Measurements from ENCODE around the gene ACAA1. TPM values are rescaled to one million over a fixed set of nuclear protein-coding genes. Genes with fewer than 3 reads are reported as not detected.

Gene ACAA1
- total and polyA plus RNA-seq, 2 experiments from 2014 or later: 141 to 250 TPM

- no peak for DNase-seq (ENCODE audit: low spot score)
- Histone ChIP-seq H3K9me2 (replicated peaks; ENCODE audit: insufficient read depth) (no peaks in the 10 kb centered on the region), H2AFZ (no peak overlapping the region), H3K27me3 (no peaks in the 10 kb centered on the region), H3K36me3 (replicated peaks; ENCODE audit: insufficient read depth, low read depth) (no peaks in the 10 kb centered on the region), H3K27ac (no peak overlapping the region), H4K20me1 (ENCODE audit: insufficient read depth, poor library complexity, severe bottlenecking) (no peaks in the 10 kb centered on the region), H3K9me3 (ENCODE audit: low read depth) (no peaks in the 10 kb centered on the region), H3K4me2 (no peak overlapping the region), H3K4me1 (ENCODE audit: insufficient read depth) (no peaks in the 10 kb centered on the region), H3K79me2 (no peaks in the 10 kb centered on the region), H3K4me3 (no peak overlapping the region)
- WGBS (ENCODE audit: low lambda C conversion rate, missing lambda C conversion rate): 90% methylated on average over 11 of the region's 11 CpGs
- TF ChIP-seq EZH2phosphoT487 (IDR thresholded peaks at IDR 0.05; ENCODE audit: low read depth, severe bottlenecking, unreplicated experiment): no peak
Observed at GRCh38 chr3:38108649-38109579, 28.0 kb downstream of the ACAA1 start.

GRCh38 chr3:38107911-38108648 is 28.8 kb downstream of the ACAA1 start:
- H4K20me1 ChIP-seq (ENCODE audit: insufficient read depth, poor library complexity, severe bottlenecking): no peaks in the 10 kb centered on the region
- no peaks in the 10 kb centered on the region for H3K9me3 ChIP-seq (ENCODE audit: low read depth)
- no peak overlapping the region for H2AFZ ChIP-seq
- H3K4me2 ChIP-seq: no peak overlapping the region
- WGBS (ENCODE audit: low lambda C conversion rate, missing lambda C conversion rate): 88% methylated on average over 7 of the region's 7 CpGs
- H3K36me3 ChIP-seq (replicated peaks; ENCODE audit: insufficient read depth, low read depth): no peaks in the 10 kb centered on the region
- no peak for TF ChIP-seq EZH2 (IDR thresholded peaks at IDR 0.05; ENCODE audit: borderline replicate concordance)
- no peak for TF ChIP-seq EZH2phosphoT487 (IDR thresholded peaks at IDR 0.05; ENCODE audit: low read depth, severe bottlenecking, unreplicated experiment)
- no peak for TF ChIP-seq CTCF (IDR thresholded peaks at IDR 0.05; ENCODE audit: poor library complexity)
- no peaks in the 10 kb centered on the region for H3K79me2 ChIP-seq
- H3K9me2 ChIP-seq (replicated peaks; ENCODE audit: insufficient read depth): no peaks in the 10 kb centered on the region
- H3K4me1 ChIP-seq (ENCODE audit: insufficient read depth): no peaks in the 10 kb centered on the region
- no peak for DNase-seq (ENCODE audit: low spot score)
- no peak overlapping the region for H3K4me3 ChIP-seq
- H3K27me3 ChIP-seq: no peaks in the 10 kb centered on the region
- H3K27ac ChIP-seq: no peak overlapping the region

- H3K27ac ChIP-seq: no peak overlapping the region
- no peaks in the 10 kb centered on the region for H3K79me2 ChIP-seq
- H2AFZ ChIP-seq: no peak overlapping the region
- TF ChIP-seq EZH2phosphoT487 (IDR thresholded peaks at IDR 0.05; ENCODE audit: low read depth, severe bottlenecking, unreplicated experiment) (no peak), CTCF (IDR thresholded peaks at IDR 0.05; ENCODE audit: poor library complexity) (no peak), EZH2 (IDR thresholded peaks at IDR 0.05; ENCODE audit: borderline replicate concordance) (no peak)
- no peaks in the 10 kb centered on the region for H3K4me1 ChIP-seq (ENCODE audit: insufficient read depth)
- H4K20me1 ChIP-seq (ENCODE audit: insufficient read depth, poor library complexity, severe bottlenecking): no peaks in the 10 kb centered on the region
- DNase-seq (ENCODE audit: low spot score): no peak
- H3K9me2 ChIP-seq (replicated peaks; ENCODE audit: insufficient read depth): no peaks in the 10 kb centered on the region
- H3K27me3 ChIP-seq: no peaks in the 10 kb centered on the region
- H3K4me3 ChIP-seq: no peak overlapping the region
- no peak overlapping the region for H3K4me2 ChIP-seq
- no peaks in the 10 kb centered on the region for H3K36me3 ChIP-seq (replicated peaks; ENCODE audit: insufficient read depth, low read depth)
- 75% methylated on average over 1 of the region's 1 CpG for WGBS (ENCODE audit: low lambda C conversion rate, missing lambda C conversion rate)
- H3K9me3 ChIP-seq (ENCODE audit: low read depth): no peaks in the 10 kb centered on the region
Observed at GRCh38 chr3:38105525-38105924, 31.4 kb downstream of the ACAA1 start.

GRCh38 chr3:38102444-38102814 is 34.5 kb downstream of the ACAA1 start:
- Histone ChIP-seq H3K9me3 (ENCODE audit: low read depth) (no peaks in the 10 kb centered on the region), H3K79me2 (no peaks in the 10 kb centered on the region), H3K4me2 (no peak overlapping the region), H3K27ac (no peak overlapping the region), H3K27me3 (no peaks in the 10 kb centered on the region), H3K9me2 (replicated peaks; ENCODE audit: insufficient read depth) (no peaks in the 10 kb centered on the region), H4K20me1 (ENCODE audit: insufficient read depth, poor library complexity, severe bottlenecking) (no peaks in the 10 kb centered on the region), H3K4me3 (no peak overlapping the region), H3K4me1 (ENCODE audit: insufficient read depth) (no peaks in the 10 kb centered on the region), H2AFZ (no peak overlapping the region), H3K36me3 (replicated peaks; ENCODE audit: insufficient read depth, low read depth) (no peaks in the 10 kb centered on the region)
- 78% methylated on average over 1 of the region's 1 CpG for WGBS (ENCODE audit: low lambda C conversion rate, missing lambda C conversion rate)
- DNase-seq (ENCODE audit: low spot score): no peak
- no peak for TF ChIP-seq EZH2 (IDR thresholded peaks at IDR 0.05; ENCODE audit: borderline replicate concordance)
- TF ChIP-seq CTCF (IDR thresholded peaks at IDR 0.05; ENCODE audit: poor library complexity): no peak
- TF ChIP-seq EZH2phosphoT487 (IDR thresholded peaks at IDR 0.05; ENCODE audit: low read depth, severe bottlenecking, unreplicated experiment): no peak
